Muscle of back (tissue), 11 donors: ENCODE measurements around the gene CACTIN. TPM values are rescaled to one million over a fixed set of nuclear protein-coding genes. Genes with fewer than 3 reads are reported as not detected.

Source experiments
- DNase-seq, 3 donors: peaks; one replicate each; pipeline versions ENCODE4 v3.0.0 to v3.0.0-alpha.2; 2013
- polyA plus RNA-seq, 10 donors: library from polyadenylated mRNA; unstranded; fragments of 120-200 nt; gene quantifications; one replicate each; pipeline ENCODE4 v1.2.1, GENCODE V29; 2013; ENCODE audit not compliant: insufficient read length in 10 of 10

The CACTIN gene
- polyA plus RNA-seq, 10 donors = 15.3 to 21.8 (median 17.1) TPM

DNA sequence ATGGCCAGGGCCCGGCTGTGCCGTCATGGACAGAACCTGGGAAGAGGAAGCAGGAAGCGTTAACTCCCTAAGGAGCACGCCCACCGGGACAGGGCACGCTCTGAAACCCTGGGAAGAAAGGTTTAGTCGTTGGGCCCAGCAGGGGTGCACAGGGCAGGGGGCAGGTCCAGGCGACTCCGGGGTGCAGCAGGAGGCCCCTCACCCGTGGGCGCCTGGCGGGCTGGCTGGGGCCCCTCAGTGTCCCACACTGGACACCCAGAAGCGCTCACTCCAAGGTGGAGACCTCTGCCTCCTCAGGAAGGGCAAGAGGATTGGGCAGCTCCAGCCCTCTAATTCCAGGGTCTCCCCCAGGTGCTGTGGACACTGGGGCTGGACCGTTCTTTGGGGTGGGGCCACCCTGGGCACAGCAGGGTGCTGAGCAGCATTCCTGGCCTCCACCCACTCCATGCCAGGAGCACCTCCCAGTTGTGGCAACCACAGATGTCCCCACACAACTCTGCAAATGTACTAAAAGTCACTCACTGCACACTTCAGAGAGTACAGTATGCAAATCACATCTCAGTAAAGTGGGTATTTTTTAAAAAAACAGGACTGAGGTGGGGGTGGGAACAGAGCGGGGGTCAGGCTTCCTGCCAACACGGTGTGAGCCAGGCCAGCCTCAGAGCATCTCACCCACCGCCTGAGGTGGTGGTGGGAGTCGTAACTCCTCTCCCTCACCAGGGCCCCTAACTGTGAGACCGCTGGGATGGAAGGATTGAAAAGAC lies 38.5 kb upstream of the CACTIN start:
- DNase-seq = no peak

DNA sequence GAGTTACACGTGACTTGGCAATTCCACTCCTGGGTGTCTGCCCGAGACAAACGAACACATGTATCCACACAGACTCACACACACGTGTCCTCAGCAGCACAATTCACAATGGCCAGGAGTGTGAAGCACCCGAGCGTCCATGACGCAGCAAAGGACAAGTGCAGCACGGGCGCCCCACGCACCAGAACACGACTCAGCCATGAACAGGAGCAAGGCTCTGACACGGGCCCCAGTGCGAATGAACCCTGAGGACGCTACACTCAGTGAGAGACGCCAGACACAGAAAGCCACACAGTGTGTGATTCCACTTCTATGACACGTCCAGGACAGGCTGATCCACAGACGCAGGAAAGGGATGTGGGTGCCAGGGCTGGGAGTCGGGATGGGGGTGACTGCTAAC lies 37.2 kb upstream of the CACTIN start:
- no peak for DNase-seq

- no peak for DNase-seq
Observed at GRCh38 chr19:3661284-3662238, 35.0 kb upstream of the CACTIN start.

- DNase-seq = no peak
Observed at GRCh38 chr19:3660493-3661219, 34.1 kb upstream of the CACTIN start.

GRCh38 chr19:3659746-3660112 lies 33.1 kb upstream of the CACTIN start:
- no peak for DNase-seq

DNA sequence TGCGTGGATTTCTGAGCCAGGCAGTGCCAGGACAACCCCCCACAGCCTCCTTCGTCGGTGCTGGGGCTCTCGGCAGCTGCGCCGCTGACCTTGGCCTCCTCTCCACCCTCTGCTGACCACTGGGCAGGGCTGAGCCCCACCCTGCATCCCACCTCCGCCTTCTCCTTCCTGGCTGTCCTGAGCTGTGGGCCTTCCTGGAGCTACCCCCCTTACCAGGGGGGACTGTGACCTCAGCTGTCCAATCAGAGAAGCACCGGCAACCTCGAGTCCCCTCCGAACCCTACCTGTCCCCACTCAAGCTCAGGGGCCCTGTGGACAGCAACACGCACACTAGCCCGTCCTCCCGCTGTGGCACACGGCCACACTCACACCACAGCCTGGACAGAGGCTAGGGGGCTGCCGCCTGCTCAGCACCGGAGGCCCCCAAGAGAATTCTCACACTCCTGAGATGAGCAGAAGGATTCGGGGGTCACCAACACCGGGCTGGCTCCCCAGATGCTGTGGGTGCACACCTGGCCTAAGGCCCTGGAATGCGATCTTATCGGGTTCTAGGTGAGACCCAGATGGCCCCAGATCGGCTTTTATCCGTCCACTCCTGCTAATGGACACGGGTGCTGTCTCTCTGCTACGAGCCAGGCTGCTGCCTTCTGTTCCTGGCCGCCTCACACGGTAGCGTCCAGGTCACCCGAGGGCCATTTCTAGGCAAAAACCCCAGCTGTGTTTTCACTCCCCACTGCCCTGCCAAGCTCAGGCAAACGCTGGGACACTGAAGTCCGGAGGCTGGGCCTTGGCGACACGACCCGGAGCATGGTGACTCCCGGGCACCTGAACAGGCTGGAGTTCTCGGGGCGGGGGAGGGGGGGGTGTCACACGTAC lies 32.5 kb upstream of the CACTIN start:
- no peak for DNase-seq

- DNase-seq = no peak
Observed at GRCh38 chr19:3658004-3658869, 31.6 kb upstream of the CACTIN start.

DNA sequence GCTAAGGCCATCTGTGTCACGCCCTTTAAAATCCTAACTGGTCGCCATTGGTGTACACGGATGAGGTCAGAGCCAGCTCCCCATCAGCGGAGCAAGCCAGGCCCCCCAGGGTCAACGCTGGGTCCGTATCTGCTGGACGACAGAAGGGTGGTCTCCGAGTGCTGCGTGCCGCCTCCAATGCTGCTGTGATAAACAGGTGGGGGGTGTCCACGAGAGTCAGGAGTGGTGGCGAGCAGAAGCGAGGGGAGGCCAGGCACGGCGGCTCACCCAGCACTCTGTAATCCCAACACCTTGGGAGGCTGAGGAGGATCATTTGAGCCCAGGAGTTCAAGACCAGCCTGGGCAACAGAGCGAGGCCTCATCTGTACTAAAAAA lies 30.8 kb upstream of the CACTIN start:
- DNase-seq = no peak

DNA sequence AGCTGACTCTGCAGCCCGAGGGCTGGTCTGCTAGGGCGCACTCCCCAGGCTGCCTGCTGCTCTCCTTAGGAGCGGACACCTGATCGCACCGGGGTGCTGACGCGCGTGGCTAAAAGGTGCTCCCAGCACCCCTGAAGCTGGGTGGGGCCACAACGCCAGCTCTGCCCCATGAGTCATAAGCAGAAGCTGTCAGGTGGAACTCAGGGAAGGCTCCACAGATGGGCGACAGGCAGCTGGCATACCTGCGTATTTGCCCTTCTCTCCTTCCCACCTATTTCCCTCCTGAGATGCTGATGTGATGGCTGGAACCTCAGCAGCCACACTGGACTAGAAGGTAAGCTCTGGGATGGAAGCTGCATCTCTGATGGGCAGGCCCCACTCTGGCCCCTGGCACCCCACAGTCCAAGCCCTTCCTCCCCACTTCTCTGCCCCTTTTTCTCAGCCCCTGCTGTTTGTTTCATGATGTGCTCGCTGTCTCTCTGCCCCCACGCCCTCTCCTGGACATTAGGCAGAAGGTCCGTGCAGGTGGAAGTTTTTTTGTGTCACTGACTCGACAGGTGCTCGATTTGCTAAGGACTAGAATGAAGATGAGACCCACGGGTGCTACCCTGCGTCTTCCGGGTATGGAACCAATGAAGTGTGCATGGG lies 30.3 kb upstream of the CACTIN start:
- no peak for DNase-seq

- DNase-seq = no peak
Observed at GRCh38 chr19:3656073-3656746, 29.6 kb upstream of the CACTIN start.

GRCh38 chr19:3655402-3656072 lies 28.9 kb upstream of the CACTIN start:
- peak in 2 of 3 donors; percentile 69 to 87 for DNase-seq

- DNase-seq = no peak
Observed at GRCh38 chr19:3653865-3654513, 27.4 kb upstream of the CACTIN start.

- DNase-seq = no peak
Observed at GRCh38 chr19:3653081-3653795, 26.6 kb upstream of the CACTIN start.

DNA sequence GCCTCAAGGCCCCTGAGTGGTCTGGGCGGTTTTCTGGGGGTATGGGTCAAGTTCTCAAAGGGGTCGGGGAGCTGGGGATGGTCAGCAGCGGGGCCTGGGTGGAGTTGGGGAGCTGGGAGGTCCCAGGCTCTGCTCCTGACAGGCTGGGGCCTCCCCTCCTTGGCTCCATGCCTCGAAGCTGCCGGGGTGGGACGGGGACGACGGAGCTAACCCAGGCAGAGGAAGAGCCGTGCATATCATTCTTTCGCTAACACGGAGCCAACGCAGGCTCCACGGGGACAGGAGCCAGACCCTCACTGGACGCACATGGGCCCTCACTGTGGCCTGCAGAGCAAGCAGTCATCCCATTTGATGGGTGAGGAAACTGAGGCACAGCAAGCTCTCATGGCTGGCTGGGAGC lies 25.8 kb upstream of the CACTIN start:
- DNase-seq = no peak

GRCh38 chr19:3651684-3652083 lies 25.1 kb upstream of the CACTIN start:
- no peak for DNase-seq

DNA sequence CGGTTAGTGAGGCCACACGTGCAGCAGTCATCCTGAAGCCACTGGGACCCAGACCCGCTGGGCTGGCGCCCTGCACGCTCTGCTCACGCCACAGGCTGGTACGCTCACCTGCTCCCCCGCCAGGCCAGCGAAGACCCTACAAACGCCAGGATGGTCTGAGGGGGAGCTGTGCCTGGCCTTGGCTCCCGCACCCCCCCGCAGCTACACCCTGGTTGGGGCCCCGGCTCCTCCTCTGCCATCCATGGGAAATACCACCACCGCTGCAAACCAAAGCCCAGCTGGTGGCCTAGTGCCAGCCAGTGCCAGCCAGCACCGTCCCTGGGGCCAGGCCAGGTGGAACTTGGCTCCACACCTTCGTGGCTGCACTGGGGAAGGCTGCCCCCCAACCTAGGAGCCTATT lies 23.3 kb upstream of the CACTIN start:
- no peak for DNase-seq
